HG03342 (cell line): Measurements from ENCODE around the gene MAN1A1.
A peak's percentile ranks its signal among the peaks of the same experiment; 100 is the strongest.
"Not testable (repeated sequence)": the region's sequence is repeated elsewhere in the genome, so short reads cannot be mapped to it uniquely, and the experiment has no call there.

Experiments
- ATAC-seq: cut with Tn5 transposase; IDR thresholded peaks from one replicate; pipeline ENCODE4 v1.9.1; 2021; ENCODE audit warnings: mild to moderate bottlenecking, moderate library complexity; ENCODE audit not compliant: unreplicated experiment

Gene MAN1A1

GRCh38 chr6:119174085-119174445, 175.5 kb downstream of the MAN1A1 start:
- ATAC-seq, result no peak

GRCh38 chr6:119173249-119174084, 176.1 kb downstream of the MAN1A1 start:
- ATAC-seq, result no peak

- ATAC-seq, result no peak
Measured at GRCh38 chr6:119172824-119173223, 176.7 kb downstream of the MAN1A1 start.

- peak; percentile 53 for ATAC-seq
Measured at GRCh38 chr6:119171864-119172588, 177.5 kb downstream of the MAN1A1 start.

- ATAC-seq, result no peak
Measured at GRCh38 chr6:119171088-119171841, 178.3 kb downstream of the MAN1A1 start.

- no peak for ATAC-seq
Measured at GRCh38 chr6:119170447-119171087, 179.0 kb downstream of the MAN1A1 start.

- no peak for ATAC-seq
Measured at GRCh38 chr6:119170103-119170446, 179.5 kb downstream of the MAN1A1 start.

GRCh38 chr6:119169355-119169754, 180.2 kb downstream of the MAN1A1 start:
- ATAC-seq, result not testable (repeated sequence)

GRCh38 chr6:119166024-119166784, 183.4 kb downstream of the MAN1A1 start:
- ATAC-seq, result no peak

GRCh38 chr6:119163006-119163405, 186.6 kb downstream of the MAN1A1 start:
- ATAC-seq, result no peak

- peak; percentile 70 for ATAC-seq
Measured at GRCh38 chr6:119162134-119162775, 187.3 kb downstream of the MAN1A1 start.

- no peak for ATAC-seq
Measured at GRCh38 chr6:119161438-119161837, 188.1 kb downstream of the MAN1A1 start.

GRCh38 chr6:119160911-119161310, 188.7 kb downstream of the MAN1A1 start:
- ATAC-seq, result no peak

- no peak for ATAC-seq
Measured at GRCh38 chr6:119158057-119158848, 191.3 kb downstream of the MAN1A1 start.

GRCh38 chr6:119157506-119157815, 192.1 kb downstream of the MAN1A1 start:
- no peak for ATAC-seq

GRCh38 chr6:119156757-119157505, 192.6 kb downstream of the MAN1A1 start:
- no peak for ATAC-seq

- ATAC-seq, result not testable (repeated sequence)
Measured at GRCh38 chr6:119156082-119156481, 193.5 kb downstream of the MAN1A1 start.

GRCh38 chr6:119152187-119152586, 197.4 kb downstream of the MAN1A1 start:
- no peak for ATAC-seq
